Epithelial cell of proximal tubule (primary cell): ENCODE results near the gene SMC2. TPM values are rescaled to one million over a fixed set of nuclear protein-coding genes. Genes with fewer than 3 reads are reported as not detected.

Experiments used
- DNase-seq: peaks from one replicate; pipeline ENCODE4 v3.0.0-alpha.2; 2011; ENCODE audit warnings: low read depth
- H3K4me3 ChIP-seq: 2 replicates; pipeline ENCODE4 v1.5.1; 2011; ENCODE audit warnings: low read depth, mild to moderate bottlenecking, low read length
- CTCF ChIP-seq: conservative IDR thresholded peaks from 2 replicates; pipeline ENCODE4 v1.5.1; 2012; ENCODE audit warnings: low read depth, mild to moderate bottlenecking, low read length
- total RNA-seq: library from RNA; depleted of rRNA; stranded (reverse); fragments of >200 nt; gene quantifications from 2 replicates; pipeline ENCODE4 v1.2.3, GENCODE V29; 2015

The SMC2 gene
- total RNA-seq, result 23.1 and 29.9 TPM in 2 replicates

DNA sequence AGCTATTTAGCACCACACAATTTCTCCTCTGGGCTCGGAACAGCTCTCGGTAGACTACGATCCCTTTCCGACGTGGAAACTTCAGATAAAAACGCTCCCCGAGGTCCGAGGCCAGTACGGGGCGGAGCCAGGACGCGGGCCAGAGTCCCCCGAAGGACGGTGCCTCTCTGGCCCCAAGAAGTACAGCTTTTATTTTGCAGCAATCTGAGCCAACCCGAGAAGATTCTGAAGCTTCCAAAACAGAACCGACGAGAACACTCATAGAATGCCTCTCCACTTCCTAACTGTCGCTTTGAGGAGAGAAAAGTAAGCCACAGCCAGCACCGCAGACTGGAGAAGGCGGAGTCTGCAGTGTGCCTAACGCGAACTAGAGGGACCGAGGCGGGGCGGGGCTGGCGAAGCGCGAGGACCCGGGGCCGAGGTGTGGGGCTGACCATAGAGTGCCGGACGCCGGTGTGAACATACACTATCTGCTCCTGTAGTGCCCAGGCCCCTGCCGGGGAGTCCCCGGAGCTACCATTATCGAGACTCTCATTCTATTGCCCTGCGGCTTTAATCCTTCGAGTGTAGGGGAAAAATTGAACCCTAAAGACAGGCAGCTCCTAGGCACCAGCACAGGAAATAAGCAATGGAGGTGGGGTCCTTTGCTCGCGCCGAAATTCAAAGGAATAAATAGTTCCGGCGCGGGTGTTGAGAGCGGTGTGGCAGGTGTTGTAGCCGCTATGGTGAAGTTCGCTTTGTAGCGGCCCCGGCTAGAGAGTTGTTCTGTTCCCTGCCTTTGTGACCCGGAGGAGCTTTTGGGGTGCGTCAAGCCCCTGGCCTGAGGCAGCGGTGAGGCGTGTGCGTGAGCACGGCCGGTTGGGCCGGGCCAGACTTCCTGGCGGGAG is at the start of gene SMC2:
Gene SMC2 (plus strand): TSS at position 663 of the 887 bp plus-strand sequence. CDS start 1,076 bp downstream, outside the sequence.
- no peak for TF ChIP-seq CTCF
- DNase-seq, result peak; percentile 53
- peak within 1 kb of the TSS; percentile 78 for H3K4me3 ChIP-seq

GRCh38 chr9:104068546-104068945 is 25.6 kb upstream of the SMC2 start:
- TF ChIP-seq CTCF, result no peak
- DNase-seq, result no peak
- H3K4me3 ChIP-seq, result no peak overlapping the region

DNA sequence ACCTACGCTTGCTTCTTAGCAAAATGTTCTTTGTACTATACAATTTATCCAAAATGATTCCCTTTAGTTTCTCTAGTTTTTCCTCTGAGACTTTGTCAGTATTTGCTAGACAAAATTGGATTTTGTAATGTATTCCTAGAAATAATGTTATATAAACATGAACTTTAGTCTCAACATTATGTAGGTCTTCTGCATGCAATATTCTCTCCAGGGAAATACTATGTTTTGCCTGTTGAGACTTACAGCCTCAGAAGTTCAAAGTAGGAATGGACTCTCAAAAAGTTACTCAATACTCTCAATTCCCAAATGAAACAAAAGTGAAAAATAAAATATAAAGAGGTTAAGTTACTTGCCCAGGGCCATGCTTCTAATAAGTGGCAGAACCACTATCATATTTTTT is 24.8 kb upstream of the SMC2 start:
- TF ChIP-seq CTCF, result no peak

GRCh38 chr9:104071589-104071988 is 22.5 kb upstream of the SMC2 start:
- no peak for DNase-seq
- H3K4me3 ChIP-seq, result no peak overlapping the region
- no peak for TF ChIP-seq CTCF

More for the DNA sequence above, 24.8 kb upstream of the SMC2 start:
- no peak for DNase-seq
- no peak overlapping the region for H3K4me3 ChIP-seq

DNA sequence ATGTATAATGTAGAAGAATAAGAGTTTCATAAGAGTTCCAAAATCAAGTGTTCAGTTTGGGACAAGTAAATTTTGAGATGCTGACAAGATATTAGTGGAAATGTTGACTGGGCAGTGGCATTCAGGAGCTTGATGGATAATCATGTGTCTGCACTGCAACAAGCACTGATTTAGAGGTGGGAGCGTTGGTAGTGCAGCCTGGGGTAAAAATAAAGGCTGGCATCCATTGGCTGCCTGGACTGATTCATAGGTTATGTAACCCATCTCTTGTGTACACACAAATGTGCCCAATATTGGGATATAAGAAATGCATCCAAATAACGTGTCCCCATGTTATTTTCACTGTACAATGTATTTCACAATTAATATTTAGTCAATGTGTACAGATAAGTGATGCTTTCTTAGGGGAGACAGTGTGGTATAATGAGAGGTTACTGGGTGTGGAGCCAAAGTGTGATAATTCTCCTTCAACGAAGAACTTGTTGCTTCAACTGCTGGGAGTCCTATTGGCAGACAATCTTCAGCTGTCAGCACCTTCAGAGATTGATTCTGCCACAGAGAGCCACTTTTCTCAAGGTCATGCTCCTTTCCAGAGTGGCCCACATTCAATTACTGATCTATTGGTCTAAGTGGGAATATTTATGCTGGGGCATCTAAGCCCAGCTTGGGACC is 20.9 kb upstream of the SMC2 start:
- no peak for DNase-seq
- H3K4me3 ChIP-seq, result no peak overlapping the region
- no peak for TF ChIP-seq CTCF

- H3K4me3 ChIP-seq, result no peak overlapping the region
- DNase-seq, result no peak
- TF ChIP-seq CTCF, result no peak
These were observed 20.4 kb upstream of the SMC2 start for GRCh38 chr9:104073770-104074133.
